Adrenal gland (tissue), 5 donors: Measurements from ENCODE around the gene EMC1.

ENCODE experiments used
- POLR2A ChIP-seq, 2 donors: fragments of 450-650 bp; IDR thresholded peaks; one replicate each; pipeline ENCODE4 v1.6.1; 2017; ENCODE audit warnings: antibody characterized with exemption in 2 of 2, mild to moderate bottlenecking in 2 of 2, moderate library complexity in 1 of 2
- TF ChIP-seq, protein P1 (sequence below), 6 experiments: fragments of 450-650 bp in 4 of 6; fragments of 200-600 bp in 2 of 6; sonication (generic) in 1 of 6; IDR thresholded peaks; 1 replicate in 5 of 6; 2 replicates in 1 of 6; pipeline versions ENCODE4 v1.5.1 to v1.8.0; 2016 to 2021; ENCODE audit warnings: antibody characterized with exemption in 6 of 6, mild to moderate bottlenecking in 2 of 6, moderate library complexity in 1 of 6
- donor health status: DM: no; HTN: no; CAD: no.

DNA sequence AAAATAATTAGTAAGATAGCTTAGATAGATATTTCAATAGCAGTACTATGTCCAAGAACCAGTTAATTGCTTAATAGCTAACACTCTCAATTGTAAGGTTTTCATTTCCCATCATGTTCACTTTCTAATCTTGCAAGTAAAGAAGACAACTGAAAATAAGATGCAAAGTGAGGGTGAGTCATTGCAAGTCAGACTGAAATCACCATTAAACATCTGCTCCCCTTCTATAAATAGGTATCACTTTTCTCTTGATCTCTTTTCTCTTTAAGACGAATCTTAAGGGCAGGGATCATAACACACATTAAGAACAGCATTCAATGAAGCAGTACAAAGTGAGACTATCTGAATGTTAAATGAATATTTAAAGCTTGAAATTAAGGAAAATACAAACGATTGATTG is 81.7 kb downstream of the EMC1 start:
- no peak for TF ChIP-seq POLR2A (IDR thresholded peaks at IDR 0.05)
- TF ChIP-seq, protein P1, sequence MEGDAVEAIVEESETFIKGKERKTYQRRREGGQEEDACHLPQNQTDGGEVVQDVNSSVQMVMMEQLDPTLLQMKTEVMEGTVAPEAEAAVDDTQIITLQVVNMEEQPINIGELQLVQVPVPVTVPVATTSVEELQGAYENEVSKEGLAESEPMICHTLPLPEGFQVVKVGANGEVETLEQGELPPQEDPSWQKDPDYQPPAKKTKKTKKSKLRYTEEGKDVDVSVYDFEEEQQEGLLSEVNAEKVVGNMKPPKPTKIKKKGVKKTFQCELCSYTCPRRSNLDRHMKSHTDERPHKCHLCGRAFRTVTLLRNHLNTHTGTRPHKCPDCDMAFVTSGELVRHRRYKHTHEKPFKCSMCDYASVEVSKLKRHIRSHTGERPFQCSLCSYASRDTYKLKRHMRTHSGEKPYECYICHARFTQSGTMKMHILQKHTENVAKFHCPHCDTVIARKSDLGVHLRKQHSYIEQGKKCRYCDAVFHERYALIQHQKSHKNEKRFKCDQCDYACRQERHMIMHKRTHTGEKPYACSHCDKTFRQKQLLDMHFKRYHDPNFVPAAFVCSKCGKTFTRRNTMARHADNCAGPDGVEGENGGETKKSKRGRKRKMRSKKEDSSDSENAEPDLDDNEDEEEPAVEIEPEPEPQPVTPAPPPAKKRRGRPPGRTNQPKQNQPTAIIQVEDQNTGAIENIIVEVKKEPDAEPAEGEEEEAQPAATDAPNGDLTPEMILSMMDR (IDR thresholded peaks at IDR 0.05) = no peak
